Vagina (tissue), 2 donors: ENCODE results near the gene SEZ6L.

Experiments used
- POLR2A ChIP-seq, 2 donors: fragments of 450-650 bp; IDR thresholded peaks; one replicate each; pipeline ENCODE4 v1.6.1; 2017; ENCODE audit warnings: antibody characterized with exemption in 2 of 2, mild to moderate bottlenecking in 2 of 2, moderate library complexity in 2 of 2
- TF ChIP-seq, protein P1 (sequence below), 3 experiments: fragments of 450-650 bp in 2 of 3; fragments of 200-600 bp in 1 of 3; sonication (generic) in 1 of 3; IDR thresholded peaks; one replicate each; pipeline ENCODE4 v1.5.1; 2017 to 2019; ENCODE audit warnings: antibody characterized with exemption in 3 of 3, mild to moderate bottlenecking in 2 of 3, moderate library complexity in 2 of 3

DNA sequence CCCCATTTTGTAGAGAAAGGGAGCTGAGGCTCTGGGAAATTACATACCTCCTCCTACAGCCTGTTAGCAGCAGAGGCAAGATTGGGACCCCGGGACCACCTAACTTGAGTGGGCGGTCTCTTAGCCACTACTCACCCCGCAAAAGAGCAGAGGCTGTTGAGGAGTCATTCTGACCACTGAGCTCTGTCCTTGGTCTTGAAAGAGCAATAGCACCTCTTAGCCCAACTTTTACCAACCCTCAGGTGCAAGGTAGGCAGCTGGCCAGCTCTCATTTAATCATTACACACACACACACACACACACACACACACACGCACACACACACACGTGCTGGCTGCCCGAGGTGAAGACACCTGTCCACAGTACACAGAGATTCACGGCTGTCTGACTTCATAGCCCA is 144.0 kb downstream of the SEZ6L start:
- TF ChIP-seq, protein P1, sequence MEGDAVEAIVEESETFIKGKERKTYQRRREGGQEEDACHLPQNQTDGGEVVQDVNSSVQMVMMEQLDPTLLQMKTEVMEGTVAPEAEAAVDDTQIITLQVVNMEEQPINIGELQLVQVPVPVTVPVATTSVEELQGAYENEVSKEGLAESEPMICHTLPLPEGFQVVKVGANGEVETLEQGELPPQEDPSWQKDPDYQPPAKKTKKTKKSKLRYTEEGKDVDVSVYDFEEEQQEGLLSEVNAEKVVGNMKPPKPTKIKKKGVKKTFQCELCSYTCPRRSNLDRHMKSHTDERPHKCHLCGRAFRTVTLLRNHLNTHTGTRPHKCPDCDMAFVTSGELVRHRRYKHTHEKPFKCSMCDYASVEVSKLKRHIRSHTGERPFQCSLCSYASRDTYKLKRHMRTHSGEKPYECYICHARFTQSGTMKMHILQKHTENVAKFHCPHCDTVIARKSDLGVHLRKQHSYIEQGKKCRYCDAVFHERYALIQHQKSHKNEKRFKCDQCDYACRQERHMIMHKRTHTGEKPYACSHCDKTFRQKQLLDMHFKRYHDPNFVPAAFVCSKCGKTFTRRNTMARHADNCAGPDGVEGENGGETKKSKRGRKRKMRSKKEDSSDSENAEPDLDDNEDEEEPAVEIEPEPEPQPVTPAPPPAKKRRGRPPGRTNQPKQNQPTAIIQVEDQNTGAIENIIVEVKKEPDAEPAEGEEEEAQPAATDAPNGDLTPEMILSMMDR (IDR thresholded peaks at IDR 0.05), result no peak
- no peak for TF ChIP-seq POLR2A (IDR thresholded peaks at IDR 0.05)
